ENCODE data around the gene CSRNP3. TPM values are rescaled to one million over a fixed set of nuclear protein-coding genes. Genes with fewer than 3 reads are reported as not detected.

The CSRNP3 gene
- total and polyA plus RNA-seq, 8 donors = under 0.01 to 9.9 (median 0.58) TPM; not detected in 1

DNA sequence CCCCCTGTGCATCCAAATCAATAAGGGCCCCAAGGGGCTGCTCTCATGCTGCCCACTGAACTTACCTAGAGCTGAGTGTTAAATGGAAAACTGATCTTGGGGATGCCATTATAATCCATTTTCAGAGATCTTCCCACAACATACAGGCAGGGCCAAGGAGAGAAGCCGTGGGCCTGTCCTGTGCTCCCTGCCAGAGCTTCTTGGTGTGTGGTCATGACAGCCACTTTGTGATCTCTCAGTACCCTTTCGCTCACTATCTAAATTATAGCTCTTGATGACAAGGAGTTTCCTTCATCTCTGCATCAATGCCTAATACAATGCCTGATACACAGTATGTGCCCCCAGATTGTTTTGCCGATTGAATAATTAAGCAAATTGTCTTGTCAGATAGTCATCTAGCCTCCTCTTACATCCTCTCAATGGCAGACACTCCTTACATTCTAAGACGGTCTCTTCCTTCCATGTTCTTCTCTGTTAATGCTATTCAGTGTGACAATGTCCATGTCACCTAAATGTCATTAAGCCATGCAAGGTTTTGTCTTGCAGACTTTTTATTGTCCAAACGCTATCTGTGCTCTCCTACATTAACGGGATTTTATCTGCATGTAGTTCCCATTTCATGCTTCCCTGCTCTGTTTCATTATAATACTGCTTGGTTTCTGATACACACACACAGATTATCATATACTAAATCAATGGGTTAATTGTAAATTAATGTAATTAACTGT lies 5.9 kb downstream of the CSRNP3 start:
- Histone ChIP-seq H3K27me3 (no peaks in the 10 kb centered on the region), H3K27ac (no peak overlapping the region), H3K4me3 (no peak overlapping the region), H3K9me3 (no peaks in the 10 kb centered on the region), H3K36me3 (no peaks in the 10 kb centered on the region), H3K4me1 (peaks cover 0 to 9% (median 1%) of the 10 kb centered on the region in 4 donors)
- TF ChIP-seq EP300 (IDR thresholded peaks at IDR 0.05) (no peak), POLR2A (IDR thresholded peaks at IDR 0.05) (no peak), POLR2AphosphoS5 (IDR thresholded peaks at IDR 0.05) (no peak)
- TF ChIP-seq, protein P1, sequence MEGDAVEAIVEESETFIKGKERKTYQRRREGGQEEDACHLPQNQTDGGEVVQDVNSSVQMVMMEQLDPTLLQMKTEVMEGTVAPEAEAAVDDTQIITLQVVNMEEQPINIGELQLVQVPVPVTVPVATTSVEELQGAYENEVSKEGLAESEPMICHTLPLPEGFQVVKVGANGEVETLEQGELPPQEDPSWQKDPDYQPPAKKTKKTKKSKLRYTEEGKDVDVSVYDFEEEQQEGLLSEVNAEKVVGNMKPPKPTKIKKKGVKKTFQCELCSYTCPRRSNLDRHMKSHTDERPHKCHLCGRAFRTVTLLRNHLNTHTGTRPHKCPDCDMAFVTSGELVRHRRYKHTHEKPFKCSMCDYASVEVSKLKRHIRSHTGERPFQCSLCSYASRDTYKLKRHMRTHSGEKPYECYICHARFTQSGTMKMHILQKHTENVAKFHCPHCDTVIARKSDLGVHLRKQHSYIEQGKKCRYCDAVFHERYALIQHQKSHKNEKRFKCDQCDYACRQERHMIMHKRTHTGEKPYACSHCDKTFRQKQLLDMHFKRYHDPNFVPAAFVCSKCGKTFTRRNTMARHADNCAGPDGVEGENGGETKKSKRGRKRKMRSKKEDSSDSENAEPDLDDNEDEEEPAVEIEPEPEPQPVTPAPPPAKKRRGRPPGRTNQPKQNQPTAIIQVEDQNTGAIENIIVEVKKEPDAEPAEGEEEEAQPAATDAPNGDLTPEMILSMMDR (IDR thresholded peaks at IDR 0.05) = no peak
- 87 to 91% (median 88%) methylated on average over 6 of the region's 6 CpGs for WGBS, 5 donors
- no peak for DNase-seq
- intact Hi-C loops (cut with DNase I; ENCODE audit: low total_unique reads) = no loop called here

DNA sequence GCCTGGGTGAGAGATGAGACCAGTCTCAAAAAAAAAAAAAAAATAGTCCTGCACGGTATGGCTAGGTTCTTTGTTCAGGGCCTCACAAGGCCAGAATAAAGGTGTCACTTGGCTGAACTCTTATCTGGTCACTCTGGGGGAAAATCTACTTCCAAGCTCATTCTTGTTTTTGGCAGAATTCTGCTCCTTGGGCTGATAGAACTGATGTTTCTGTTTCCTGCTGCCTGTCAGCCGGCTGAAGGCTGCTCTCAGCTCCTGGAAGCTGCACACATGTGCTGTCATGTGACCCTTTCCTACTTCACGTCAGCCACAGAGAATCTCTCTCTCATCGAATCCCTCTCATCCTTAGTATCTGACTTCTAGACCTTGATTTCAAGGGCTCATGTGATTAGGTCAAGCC lies 10.4 kb downstream of the CSRNP3 start:
- Histone ChIP-seq H3K4me1 (no peaks in the 10 kb centered on the region), H3K9me3 (no peaks in the 10 kb centered on the region), H3K4me3 (no peak overlapping the region), H3K36me3 (no peaks in the 10 kb centered on the region), H3K27me3 (no peaks in the 10 kb centered on the region), H3K27ac (no peak overlapping the region)
- intact Hi-C loops (cut with DNase I; ENCODE audit: low total_unique reads) = no loop called here
- no peak for TF ChIP-seq POLR2A (IDR thresholded peaks at IDR 0.05)
- TF ChIP-seq POLR2AphosphoS5 (IDR thresholded peaks at IDR 0.05) = no peak
- TF ChIP-seq, protein P1 (IDR thresholded peaks at IDR 0.05) = no peak
- no peak for DNase-seq
- 44 to 82% (median 72%) methylated on average over 4 of the region's 4 CpGs for WGBS, 5 donors

DNA sequence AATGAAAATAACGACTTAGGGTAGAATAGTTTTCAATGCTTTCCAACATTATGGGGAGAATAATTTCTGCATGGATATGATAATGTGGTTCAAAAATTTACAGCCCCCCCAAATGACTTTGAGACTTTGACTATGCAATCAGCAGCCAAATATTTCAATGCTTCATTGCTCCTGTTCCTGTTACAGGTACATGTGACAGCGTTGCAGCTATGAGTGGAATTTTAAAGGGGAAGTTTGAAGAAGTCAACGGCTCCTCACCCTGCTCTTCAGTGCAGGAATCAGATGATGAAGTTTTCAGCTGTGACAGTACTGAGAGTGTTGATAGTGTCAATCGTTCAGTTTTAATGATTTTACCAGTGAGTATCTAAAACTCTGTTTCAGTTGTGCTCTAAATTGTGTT lies 25.1 kb downstream of the CSRNP3 start:
- H3K36me3 ChIP-seq = no peaks in the 10 kb centered on the region
- H3K4me3 ChIP-seq = no peak overlapping the region
- H3K27ac ChIP-seq = no peak overlapping the region
- TF ChIP-seq POLR2AphosphoS5 (IDR thresholded peaks at IDR 0.05) = no peak
- TF ChIP-seq POLR2A (IDR thresholded peaks at IDR 0.05) = no peak
- TF ChIP-seq, protein P1 (IDR thresholded peaks at IDR 0.05) = no peak
- no peak for TF ChIP-seq EP300 (IDR thresholded peaks at IDR 0.05)
- no peaks in the 10 kb centered on the region for H3K9me3 ChIP-seq
- intact Hi-C loops (cut with DNase I; ENCODE audit: low total_unique reads) = no loop called here
- DNase-seq = no peak
- no peaks in the 10 kb centered on the region for H3K27me3 ChIP-seq
- no peaks in the 10 kb centered on the region for H3K4me1 ChIP-seq
- 73 to 86% (median 80%) methylated on average over 4 of the region's 4 CpGs for WGBS, 5 donors

DNA sequence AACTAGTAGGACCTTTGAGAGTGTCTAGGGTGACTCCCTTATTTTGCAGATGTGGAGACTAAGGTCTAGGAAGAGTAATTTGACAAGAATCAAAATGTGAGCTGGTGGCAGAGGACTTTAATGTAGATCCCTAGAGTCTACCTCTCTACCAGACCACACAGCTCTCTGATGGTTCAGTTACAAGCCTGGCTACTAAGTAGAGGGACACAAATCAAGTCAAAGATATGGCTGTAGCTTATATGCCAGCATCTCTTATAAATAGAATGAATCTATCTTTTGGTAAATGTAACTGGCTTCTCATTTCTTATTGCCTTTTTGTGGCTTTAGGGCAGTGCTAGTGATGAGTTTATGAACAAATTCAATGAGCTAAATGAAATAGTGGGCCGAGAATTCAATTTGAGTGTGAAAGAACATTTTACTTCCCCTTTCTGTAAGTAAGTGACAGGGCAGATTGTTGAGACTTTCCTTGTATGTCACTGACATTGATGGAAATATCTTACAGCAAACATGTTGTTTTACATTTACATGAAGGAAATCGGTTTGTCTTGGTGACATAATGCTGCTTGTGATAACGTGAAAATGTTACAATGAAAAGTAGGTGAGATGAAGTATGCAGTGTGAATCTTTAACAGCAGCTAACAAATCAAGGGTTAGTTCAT lies 28.3 kb downstream of the CSRNP3 start:
- Histone ChIP-seq H3K36me3 (no peaks in the 10 kb centered on the region), H3K27me3 (no peaks in the 10 kb centered on the region), H3K4me1 (no peaks in the 10 kb centered on the region), H3K4me3 (no peak overlapping the region), H3K9me3 (no peaks in the 10 kb centered on the region), H3K27ac (no peak overlapping the region)
- intact Hi-C loops (cut with DNase I; ENCODE audit: low total_unique reads) = no loop called here
- no peak for TF ChIP-seq POLR2AphosphoS5 (IDR thresholded peaks at IDR 0.05)
- TF ChIP-seq EP300 (IDR thresholded peaks at IDR 0.05) = no peak
- no peak for TF ChIP-seq POLR2A (IDR thresholded peaks at IDR 0.05)
- TF ChIP-seq, protein P1 (IDR thresholded peaks at IDR 0.05) = no peak
- no peak for DNase-seq
- WGBS, 5 donors = 64 to 75% (median 65%) methylated on average over 3 of the region's 3 CpGs

All from stomach (tissue), 9 donors.